ENCODE data around the gene AGBL4.

The AGBL4 gene

DNA sequence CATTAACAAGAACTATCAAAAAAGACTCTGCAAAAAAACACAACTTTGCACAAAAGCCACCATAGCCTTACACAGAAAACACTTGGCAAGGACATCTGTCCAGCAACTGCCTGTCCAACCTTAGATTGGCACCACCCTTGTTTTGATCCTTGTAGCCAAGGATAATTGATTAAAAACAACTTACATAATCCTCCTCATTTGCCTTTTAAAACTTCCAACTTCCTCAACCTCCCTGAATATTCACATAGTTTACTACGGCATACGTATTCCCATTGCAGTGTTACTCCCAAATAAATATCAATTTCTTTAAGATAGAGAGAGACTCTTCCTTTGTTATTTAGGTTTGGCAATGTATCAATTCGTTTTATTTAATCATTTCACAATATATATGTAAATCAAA is 72.4 kb downstream of the AGBL4 start:
- TF ChIP-seq TCF12 (IDR thresholded peaks at IDR 0.05; ENCODE audit: low read depth) (no peak), EGR1 (IDR thresholded peaks at IDR 0.05) (no peak), YY1 (IDR thresholded peaks at IDR 0.05; ENCODE audit: low read depth) (no peak), CREB1 (IDR thresholded peaks at IDR 0.05; ENCODE audit: low read depth) (no peak), CEBPB (IDR thresholded peaks at IDR 0.05) (no peak), TAF1 (IDR thresholded peaks at IDR 0.05; ENCODE audit: low read depth) (no peak), ZBTB7A (IDR thresholded peaks at IDR 0.05; ENCODE audit: low read depth) (no peak), NFIC (IDR thresholded peaks at IDR 0.05) (no peak), EP300 (IDR thresholded peaks at IDR 0.05; ENCODE audit: borderline replicate concordance) (no peak), TEAD4 (IDR thresholded peaks at IDR 0.05) (no peak), RAD21 (IDR thresholded peaks at IDR 0.05; ENCODE audit: low read depth) (no peak), FOXM1 (IDR thresholded peaks at IDR 0.05; ENCODE audit: borderline replicate concordance, low read depth) (no peak)
- TF ChIP-seq, protein P1, sequence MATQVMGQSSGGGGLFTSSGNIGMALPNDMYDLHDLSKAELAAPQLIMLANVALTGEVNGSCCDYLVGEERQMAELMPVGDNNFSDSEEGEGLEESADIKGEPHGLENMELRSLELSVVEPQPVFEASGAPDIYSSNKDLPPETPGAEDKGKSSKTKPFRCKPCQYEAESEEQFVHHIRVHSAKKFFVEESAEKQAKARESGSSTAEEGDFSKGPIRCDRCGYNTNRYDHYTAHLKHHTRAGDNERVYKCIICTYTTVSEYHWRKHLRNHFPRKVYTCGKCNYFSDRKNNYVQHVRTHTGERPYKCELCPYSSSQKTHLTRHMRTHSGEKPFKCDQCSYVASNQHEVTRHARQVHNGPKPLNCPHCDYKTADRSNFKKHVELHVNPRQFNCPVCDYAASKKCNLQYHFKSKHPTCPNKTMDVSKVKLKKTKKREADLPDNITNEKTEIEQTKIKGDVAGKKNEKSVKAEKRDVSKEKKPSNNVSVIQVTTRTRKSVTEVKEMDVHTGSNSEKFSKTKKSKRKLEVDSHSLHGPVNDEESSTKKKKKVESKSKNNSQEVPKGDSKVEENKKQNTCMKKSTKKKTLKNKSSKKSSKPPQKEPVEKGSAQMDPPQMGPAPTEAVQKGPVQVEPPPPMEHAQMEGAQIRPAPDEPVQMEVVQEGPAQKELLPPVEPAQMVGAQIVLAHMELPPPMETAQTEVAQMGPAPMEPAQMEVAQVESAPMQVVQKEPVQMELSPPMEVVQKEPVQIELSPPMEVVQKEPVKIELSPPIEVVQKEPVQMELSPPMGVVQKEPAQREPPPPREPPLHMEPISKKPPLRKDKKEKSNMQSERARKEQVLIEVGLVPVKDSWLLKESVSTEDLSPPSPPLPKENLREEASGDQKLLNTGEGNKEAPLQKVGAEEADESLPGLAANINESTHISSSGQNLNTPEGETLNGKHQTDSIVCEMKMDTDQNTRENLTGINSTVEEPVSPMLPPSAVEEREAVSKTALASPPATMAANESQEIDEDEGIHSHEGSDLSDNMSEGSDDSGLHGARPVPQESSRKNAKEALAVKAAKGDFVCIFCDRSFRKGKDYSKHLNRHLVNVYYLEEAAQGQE (IDR thresholded peaks at IDR 0.05; ENCODE audit: low read depth): no peak
- TF ChIP-seq, protein P2, sequence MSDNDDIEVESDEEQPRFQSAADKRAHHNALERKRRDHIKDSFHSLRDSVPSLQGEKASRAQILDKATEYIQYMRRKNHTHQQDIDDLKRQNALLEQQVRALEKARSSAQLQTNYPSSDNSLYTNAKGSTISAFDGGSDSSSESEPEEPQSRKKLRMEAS (IDR thresholded peaks at IDR 0.05): no peak
- TF ChIP-seq, protein P3, sequence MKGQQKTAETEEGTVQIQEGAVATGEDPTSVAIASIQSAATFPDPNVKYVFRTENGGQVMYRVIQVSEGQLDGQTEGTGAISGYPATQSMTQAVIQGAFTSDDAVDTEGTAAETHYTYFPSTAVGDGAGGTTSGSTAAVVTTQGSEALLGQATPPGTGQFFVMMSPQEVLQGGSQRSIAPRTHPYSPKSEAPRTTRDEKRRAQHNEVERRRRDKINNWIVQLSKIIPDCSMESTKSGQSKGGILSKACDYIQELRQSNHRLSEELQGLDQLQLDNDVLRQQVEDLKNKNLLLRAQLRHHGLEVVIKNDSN (IDR thresholded peaks at IDR 0.05): no peak

DNA sequence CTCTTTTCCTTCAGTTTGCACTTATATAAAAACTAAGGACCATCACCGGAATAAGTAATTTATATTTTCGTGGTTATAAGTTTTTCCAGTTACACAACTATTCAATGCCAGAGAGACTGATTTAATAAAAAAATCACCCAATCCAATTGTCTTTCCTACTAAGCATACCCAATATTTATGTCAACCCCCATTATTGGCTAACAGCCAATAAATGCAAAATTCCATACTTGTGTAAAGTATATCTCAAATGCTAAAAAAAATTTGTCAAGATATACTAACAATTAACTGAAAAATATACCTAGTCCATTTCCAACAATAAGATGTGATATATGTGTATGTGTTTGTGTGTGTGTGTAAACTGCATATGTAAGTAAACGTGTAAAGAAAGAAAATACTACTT is 117.4 kb downstream of the AGBL4 start:
- TF ChIP-seq TEAD4 (IDR thresholded peaks at IDR 0.05) (no peak), RAD21 (IDR thresholded peaks at IDR 0.05; ENCODE audit: low read depth) (no peak), EGR1 (IDR thresholded peaks at IDR 0.05) (no peak), TCF12 (IDR thresholded peaks at IDR 0.05; ENCODE audit: low read depth) (no peak), NFIC (IDR thresholded peaks at IDR 0.05) (no peak), CREB1 (IDR thresholded peaks at IDR 0.05; ENCODE audit: low read depth) (no peak), YY1 (IDR thresholded peaks at IDR 0.05; ENCODE audit: low read depth) (no peak), FOXM1 (IDR thresholded peaks at IDR 0.05; ENCODE audit: borderline replicate concordance, low read depth) (no peak), EP300 (IDR thresholded peaks at IDR 0.05; ENCODE audit: borderline replicate concordance) (no peak), TAF1 (IDR thresholded peaks at IDR 0.05; ENCODE audit: low read depth) (no peak), ZBTB7A (IDR thresholded peaks at IDR 0.05; ENCODE audit: low read depth) (no peak)
- TF ChIP-seq, protein P3 (IDR thresholded peaks at IDR 0.05): no peak
- TF ChIP-seq, protein P2 (IDR thresholded peaks at IDR 0.05): no peak
- TF ChIP-seq, protein P1 (IDR thresholded peaks at IDR 0.05; ENCODE audit: low read depth): no peak

DNA sequence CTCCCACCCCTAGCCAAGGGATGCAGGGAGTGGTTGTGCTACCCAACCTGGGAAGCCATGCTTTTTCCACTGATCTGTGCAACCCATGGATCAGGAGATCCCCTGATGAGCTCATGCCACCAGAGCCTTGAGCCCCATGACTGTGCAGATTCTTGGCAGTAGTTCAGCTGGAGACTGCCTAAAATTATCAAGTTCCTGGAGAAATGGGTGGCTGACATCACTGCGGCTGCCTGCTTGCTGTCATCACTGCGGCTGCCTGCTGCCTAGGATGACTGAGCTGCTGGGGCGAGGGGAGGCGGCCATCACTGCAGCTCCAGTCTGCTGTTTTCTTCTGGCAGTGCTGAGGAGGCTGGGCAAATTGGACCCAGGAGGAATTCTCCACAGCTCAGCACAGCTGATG is 159.2 kb downstream of the AGBL4 start:
- TF ChIP-seq, protein P1 (IDR thresholded peaks at IDR 0.05; ENCODE audit: low read depth): no peak
- TF ChIP-seq TAF1 (IDR thresholded peaks at IDR 0.05; ENCODE audit: low read depth): no peak
- TF ChIP-seq, protein P2 (IDR thresholded peaks at IDR 0.05): no peak
- TF ChIP-seq YY1 (IDR thresholded peaks at IDR 0.05; ENCODE audit: low read depth): no peak
- TF ChIP-seq TCF12 (IDR thresholded peaks at IDR 0.05; ENCODE audit: low read depth): no peak
- TF ChIP-seq, protein P3 (IDR thresholded peaks at IDR 0.05): no peak
- no peak for TF ChIP-seq EGR1 (IDR thresholded peaks at IDR 0.05)
- no peak for TF ChIP-seq FOXM1 (IDR thresholded peaks at IDR 0.05; ENCODE audit: borderline replicate concordance, low read depth)
- TF ChIP-seq EP300 (IDR thresholded peaks at IDR 0.05; ENCODE audit: borderline replicate concordance): no peak
- no peak for TF ChIP-seq TEAD4 (IDR thresholded peaks at IDR 0.05)

DNA sequence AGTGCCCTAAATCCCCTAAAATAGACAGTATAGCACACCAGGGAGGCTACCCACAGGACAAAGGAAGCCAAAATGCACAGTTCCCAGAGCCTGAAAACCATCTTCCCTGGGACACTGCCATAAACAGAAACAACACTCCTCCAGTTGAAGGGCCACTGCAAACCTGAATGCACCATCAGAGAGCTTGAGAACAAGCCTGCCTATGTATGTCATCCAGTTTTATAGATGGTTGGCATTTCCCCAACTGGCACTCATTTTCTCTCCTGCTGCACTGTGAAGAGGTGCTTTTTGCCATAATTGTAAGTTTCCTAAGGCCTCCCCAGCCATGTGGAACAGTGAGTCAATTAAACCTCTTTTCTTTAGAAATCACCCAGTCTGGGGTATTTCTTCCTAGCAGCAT is 169.0 kb downstream of the AGBL4 start:
- no peak for TF ChIP-seq EGR1 (IDR thresholded peaks at IDR 0.05)
- TF ChIP-seq, protein P3 (IDR thresholded peaks at IDR 0.05): no peak
- TF ChIP-seq FOXM1 (IDR thresholded peaks at IDR 0.05; ENCODE audit: borderline replicate concordance, low read depth): no peak
- no peak for TF ChIP-seq TCF12 (IDR thresholded peaks at IDR 0.05; ENCODE audit: low read depth)
- TF ChIP-seq EP300 (IDR thresholded peaks at IDR 0.05; ENCODE audit: borderline replicate concordance): no peak
- TF ChIP-seq, protein P1 (IDR thresholded peaks at IDR 0.05; ENCODE audit: low read depth): no peak
- no peak for TF ChIP-seq TAF1 (IDR thresholded peaks at IDR 0.05; ENCODE audit: low read depth)

Measured in Ishikawa (cell line).